Lower leg skin (tissue), 3 donors: ENCODE data around the gene PLD5.
"Not testable (repeated sequence)": the region's sequence is repeated elsewhere in the genome, so short reads cannot be mapped to it uniquely, and the experiment has no call there.

Experiments used
- POLR2A ChIP-seq, 2 donors: fragments of 450-650 bp; IDR thresholded peaks; one replicate each; pipeline ENCODE4 v1.6.1; 2016 to 2017; ENCODE audit warnings: antibody characterized with exemption in 2 of 2, mild to moderate bottlenecking in 1 of 2, moderate library complexity in 1 of 2
- TF ChIP-seq, protein P1 (sequence below), 3 donors: fragments of 450-650 bp; IDR thresholded peaks; one replicate each; pipeline ENCODE4 v1.5.1; 2016; ENCODE audit warnings: antibody characterized with exemption in 3 of 3, mild to moderate bottlenecking in 3 of 3, moderate library complexity in 2 of 3

- TF ChIP-seq, protein P1, sequence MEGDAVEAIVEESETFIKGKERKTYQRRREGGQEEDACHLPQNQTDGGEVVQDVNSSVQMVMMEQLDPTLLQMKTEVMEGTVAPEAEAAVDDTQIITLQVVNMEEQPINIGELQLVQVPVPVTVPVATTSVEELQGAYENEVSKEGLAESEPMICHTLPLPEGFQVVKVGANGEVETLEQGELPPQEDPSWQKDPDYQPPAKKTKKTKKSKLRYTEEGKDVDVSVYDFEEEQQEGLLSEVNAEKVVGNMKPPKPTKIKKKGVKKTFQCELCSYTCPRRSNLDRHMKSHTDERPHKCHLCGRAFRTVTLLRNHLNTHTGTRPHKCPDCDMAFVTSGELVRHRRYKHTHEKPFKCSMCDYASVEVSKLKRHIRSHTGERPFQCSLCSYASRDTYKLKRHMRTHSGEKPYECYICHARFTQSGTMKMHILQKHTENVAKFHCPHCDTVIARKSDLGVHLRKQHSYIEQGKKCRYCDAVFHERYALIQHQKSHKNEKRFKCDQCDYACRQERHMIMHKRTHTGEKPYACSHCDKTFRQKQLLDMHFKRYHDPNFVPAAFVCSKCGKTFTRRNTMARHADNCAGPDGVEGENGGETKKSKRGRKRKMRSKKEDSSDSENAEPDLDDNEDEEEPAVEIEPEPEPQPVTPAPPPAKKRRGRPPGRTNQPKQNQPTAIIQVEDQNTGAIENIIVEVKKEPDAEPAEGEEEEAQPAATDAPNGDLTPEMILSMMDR (IDR thresholded peaks at IDR 0.05), result not testable (repeated sequence)
- not testable (repeated sequence) for TF ChIP-seq POLR2A (IDR thresholded peaks at IDR 0.05)
Observed at GRCh38 chr1:242350446-242350845, 174.1 kb downstream of the PLD5 start.
